ENCODE measurements around the gene WSCD2. TPM values are rescaled to one million over a fixed set of nuclear protein-coding genes. Genes with fewer than 3 reads are reported as not detected.

WSCD2 gene
- total RNA-seq, 1 donor from 2014 or later: 72.9 TPM

- Mint-ChIP-seq H3K4me3 (no peak overlapping the region), H3K4me1 (ENCODE audit: unreplicated experiment) (peaks cover 40% of the 10 kb centered on the region), H3K27ac (no peak overlapping the region), H3K27me3 (peaks cover 8% of the 10 kb centered on the region), H3K9me3 (no peaks in the 10 kb centered on the region), H3K36me3 (no peaks in the 10 kb centered on the region)
- no peak for DNase-seq (ENCODE audit: extremely low spot score, unreplicated experiment)
- no peak for TF ChIP-seq CTCF (conservative IDR thresholded peaks at IDR 0.05)
Measured at GRCh38 chr12:108299516-108299915, 170.4 kb downstream of the WSCD2 start.

Other genes with a start within 250 kb of the WSCD2 start
- 0.50 and 0.97 TPM in 2 replicates for gene CMKLR1, start 210.0 kb downstream of the WSCD2 start, total RNA-seq (ENCODE audit: low replicate concordance)

Data from type B pancreatic cell (in vitro differentiated cells).